ENCODE results near the gene DNAH14.
"Not testable (repeated sequence)": the region's sequence is repeated elsewhere in the genome, so short reads cannot be mapped to it uniquely, and the experiment has no call there.

The DNAH14 gene

DNA sequence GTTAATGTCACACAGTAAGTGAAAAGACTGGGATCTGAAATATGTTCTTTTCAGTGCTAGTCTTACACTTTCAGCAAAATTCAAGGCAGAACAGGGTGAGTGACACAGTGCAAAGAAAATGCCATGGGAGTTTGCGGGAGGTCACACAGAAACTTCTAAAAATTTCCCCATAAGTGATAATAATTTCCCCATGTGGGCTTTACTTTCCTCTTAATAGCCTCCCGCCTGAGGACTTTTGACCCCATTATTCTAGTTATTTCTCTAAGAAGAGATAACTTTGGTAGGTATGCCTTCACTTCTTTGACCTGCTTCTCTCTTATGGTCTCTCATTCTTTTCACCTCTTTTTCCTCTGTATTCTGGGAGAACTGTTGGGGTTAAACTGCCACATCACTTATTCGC lies 8.1 kb upstream of the DNAH14 start:
- DNase-seq (ENCODE audit: low spot score): no peak

DNA sequence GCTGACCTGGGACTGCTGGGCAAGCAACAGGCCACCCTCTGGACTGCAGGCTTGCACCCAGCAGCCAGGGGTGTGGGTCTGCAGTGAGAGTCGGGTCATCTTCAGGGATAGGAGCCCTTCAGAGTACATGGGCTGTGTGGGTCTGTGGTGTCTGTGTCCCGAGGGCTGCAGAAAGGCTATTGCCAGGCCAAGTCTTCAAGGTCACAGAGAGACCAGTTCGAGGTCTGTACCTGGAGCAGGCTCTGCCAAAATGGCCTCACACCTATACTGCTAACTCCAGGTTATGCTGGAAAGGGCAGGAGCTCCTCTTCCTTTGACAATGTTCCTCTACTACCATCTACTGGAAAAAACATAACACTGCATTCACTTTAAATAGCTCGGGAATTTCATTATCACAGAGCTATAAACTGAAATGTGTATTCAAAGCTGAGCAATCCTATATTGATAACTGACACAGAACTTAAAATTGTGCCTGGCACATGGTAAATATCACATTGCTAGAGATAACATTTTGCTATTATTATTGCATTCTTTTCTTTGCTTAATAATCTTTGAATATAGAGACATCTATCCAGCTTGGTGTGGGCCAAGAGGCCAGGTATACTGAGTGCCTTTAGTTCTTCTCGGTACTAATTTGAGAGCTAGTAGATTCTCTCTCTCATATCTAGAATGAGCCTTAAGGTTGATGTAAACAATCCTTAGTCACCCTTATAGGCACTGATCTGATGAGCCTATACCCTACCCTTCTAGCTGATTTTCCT lies 6.9 kb upstream of the DNAH14 start:
- peak; percentile 13 for DNase-seq (ENCODE audit: low spot score)

DNA sequence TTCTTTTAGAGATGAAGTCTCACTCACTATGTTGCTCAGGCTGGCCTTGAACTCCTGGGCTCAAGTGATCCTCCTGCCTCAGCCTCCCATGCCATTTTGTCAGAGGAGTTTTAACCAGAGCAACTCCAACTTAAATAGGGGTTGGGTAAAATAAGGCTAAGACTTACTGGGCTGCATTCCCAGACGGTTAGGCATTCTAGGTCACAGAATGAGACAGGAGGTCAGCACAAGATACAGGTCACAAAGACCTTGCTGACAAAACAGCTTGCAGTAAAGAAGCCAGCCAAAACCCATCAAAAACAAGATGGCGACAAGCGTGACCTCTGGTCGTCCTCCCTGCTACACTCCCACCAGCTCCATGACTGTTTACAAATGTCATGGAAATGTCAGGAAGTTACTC lies 5.7 kb upstream of the DNAH14 start:
- no peak for DNase-seq (ENCODE audit: low spot score)

DNA sequence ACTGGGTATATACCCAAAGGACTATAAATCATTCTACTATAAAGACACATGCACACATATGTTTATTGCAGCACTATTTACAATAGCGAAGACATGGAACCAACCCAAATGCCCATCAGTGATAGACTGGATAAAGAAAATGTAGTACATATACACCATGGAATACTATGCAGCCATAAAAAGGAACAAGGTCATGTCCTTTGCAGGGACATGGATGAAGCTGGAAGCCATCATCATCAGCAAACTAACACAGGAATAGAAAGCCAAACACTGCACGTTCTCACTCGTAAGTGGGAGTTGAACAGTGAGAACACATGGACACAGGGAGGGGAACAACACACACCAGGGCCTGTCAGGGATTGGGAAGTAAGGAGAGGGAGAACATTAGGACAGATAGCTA lies 1.8 kb upstream of the DNAH14 start:
- not testable (repeated sequence) for DNase-seq (ENCODE audit: low spot score)

DNA sequence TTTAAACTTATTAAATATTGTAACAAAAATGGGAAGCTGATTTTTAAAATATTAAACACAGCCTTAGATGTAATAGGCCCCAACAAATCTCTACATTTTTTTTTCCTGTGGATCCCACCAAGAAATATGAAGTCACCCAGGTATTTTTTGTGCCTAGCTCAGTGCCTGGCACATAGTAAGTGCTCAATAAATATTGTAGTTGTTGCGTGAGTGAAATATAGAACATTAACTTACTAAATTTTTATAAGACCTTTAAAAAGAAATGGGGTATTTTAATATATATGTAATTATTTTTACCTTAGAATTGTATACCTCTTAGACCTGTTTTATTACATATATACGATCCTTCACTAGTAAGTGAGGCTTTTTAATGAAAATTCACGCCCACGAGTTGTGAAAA lies 569 bp upstream of the DNAH14 start:
- DNase-seq (ENCODE audit: low spot score): no peak

DNA sequence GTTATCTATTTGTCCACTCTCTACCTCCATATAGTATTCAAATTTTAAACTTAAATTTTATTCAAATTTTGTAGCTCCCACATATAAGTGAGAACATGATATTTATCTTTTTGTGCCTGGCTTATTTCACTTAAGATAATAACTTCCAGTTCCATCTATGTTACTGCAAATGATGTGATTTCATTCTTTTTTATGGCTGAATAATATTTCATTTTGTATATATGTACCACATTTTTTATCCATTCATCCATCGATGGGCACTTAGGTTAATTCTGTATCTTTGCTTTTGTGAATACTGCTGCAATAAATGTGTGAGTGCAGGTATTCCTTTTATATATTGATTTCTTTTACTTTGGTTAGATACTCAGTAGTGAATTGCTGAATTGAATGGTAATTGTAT lies 2.1 kb downstream of the DNAH14 start:
- no peak for DNase-seq (ENCODE audit: low spot score)

DNA sequence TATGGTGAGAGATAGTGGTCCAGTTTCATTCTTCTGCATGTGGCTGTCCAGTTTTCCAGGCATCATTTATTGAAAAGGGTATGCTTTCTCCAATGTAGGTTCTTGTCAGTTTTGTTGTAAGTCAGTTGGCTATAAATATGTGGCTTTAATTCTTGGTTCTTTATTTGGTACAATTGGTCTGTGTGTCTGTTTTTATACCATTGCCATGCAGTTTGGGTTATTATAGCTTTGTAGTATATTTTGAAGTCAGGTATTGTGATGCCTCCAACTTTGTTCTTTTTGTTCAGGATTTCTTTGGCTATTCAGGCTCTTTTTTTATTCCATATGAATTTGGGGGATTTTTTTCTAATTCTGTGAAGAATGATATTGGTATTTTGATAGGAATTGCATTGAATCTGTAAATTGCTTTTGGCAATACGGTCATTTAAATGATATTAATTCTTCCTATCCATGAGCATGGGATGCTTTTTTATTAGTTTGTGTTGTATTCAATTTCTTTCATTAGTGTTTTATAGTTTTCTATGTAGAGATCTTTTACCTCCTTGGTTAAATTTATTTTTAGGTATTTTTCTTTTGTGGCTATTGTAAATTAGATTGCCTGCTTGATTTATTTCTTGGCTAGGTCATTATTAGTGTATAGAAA lies 3.3 kb downstream of the DNAH14 start:
- DNase-seq (ENCODE audit: low spot score): no peak

DNA sequence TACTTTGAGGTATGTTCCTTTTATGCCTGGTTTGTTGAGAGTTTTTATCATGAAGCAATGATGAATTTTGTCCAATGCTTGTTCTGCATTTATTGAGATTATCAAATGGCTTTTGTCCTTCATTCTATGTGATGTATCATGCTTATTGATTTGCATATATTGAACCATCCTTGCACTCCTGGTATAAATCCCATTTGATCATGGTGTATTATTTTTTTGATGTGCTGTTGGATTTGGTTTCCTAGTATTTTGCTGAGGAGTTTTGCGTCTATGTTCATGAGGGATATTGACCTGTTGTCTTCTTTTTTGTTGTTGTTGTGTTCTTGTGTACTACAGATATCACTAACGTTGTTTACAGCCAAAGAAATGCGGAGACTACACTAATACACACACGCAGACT lies 4.1 kb downstream of the DNAH14 start:
- no peak for DNase-seq (ENCODE audit: low spot score)

DNA sequence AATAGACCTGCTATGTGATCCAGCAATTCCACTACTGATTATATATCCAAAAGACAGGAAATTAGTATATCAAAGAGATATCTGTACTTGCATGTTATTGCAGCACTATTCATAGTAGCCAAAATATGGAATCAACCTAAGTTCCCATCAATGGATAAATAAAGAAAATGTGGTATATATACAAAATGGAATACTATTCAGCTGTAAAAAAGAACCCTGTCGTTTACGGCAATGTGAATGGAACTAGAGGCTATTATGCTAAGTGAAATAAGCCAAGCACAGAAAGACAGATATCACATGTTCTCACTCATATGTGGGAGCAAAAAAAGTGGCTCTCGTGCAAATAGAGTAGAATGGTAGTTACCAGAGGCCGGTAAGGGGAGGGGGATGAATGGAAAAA lies 9.2 kb downstream of the DNAH14 start:
- no peak for DNase-seq (ENCODE audit: low spot score)

DNA sequence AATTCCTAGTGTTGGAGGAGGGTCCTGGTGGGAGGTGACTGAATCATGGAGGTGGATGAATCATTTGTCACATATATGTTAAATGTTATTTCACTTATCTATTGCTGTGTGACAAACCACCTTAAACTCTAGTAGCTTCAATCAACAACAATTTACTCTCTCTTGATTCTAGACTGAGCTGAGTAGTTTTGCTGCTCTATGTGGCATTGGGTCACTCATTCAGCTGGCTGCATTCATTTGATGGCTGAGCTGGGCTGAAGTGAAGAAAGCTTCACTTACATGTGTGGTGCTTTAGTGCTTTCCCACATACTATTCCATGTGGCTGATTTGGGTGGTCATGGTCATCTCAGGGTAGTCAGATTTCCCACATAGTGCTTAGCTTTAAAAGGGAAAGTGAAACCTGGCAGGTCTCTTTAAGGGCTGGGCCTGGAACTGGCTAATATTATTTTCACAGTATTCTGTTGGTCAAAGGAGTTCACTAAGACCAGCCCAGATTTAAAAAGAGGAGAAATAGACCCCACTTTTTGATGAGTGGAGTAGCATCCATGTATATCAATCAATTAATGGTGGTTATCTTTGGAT lies 10.5 kb downstream of the DNAH14 start:
- DNase-seq (ENCODE audit: low spot score): no peak

DNA sequence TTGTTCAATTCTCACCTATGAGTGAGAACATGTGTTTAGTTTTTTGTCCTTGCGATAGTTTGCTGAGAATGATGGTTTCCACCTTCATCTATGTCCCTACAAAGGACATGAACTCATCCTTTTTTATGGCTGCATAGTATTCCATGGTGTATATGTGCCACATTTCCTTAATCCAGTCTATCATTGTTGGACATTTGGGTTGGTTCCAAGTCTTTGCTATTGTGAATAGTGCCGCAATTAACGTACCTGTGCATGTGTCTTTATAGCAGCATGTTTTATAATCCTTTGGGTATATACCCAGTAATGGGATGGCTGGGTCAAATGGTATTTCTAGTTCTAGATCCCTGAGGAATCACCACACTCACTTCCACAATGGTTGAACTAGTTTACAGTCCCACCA lies 11.3 kb downstream of the DNAH14 start:
- DNase-seq (ENCODE audit: low spot score): not testable (repeated sequence)

DNA sequence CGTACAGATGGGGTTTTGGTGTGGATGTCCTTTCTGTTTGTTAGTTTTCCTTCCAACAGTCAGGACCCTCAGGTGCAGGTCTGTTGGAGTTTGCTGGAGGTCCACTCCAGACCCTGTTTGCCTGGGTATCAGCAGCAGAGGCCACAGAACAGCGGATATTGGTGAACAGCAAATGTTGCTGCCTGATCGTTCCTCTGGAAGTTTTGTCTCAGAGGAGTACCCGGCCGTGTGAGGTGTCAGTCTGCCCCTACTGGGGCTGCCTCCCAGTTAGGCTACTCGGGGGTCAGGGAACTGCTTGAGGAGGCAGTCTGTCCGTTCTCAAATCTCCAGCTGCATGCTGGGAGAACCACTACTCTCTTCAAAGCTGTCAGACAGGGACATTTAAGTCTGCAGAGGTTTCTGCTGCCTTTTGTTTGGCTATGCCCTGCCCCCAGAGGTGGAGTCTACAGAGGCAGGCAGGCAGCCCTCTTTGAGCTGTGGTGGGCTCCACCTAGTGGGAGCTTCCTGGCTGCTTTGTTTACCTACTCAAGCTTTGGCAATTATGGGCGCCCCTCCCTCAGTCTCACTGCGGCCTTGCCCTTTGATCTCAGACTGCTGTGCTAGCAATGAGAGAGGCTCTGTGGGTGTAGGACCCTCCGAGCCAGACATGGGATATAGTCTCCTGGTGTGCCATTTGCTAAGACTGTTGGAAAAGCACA lies 16.3 kb downstream of the DNAH14 start:
- not testable (repeated sequence) for DNase-seq (ENCODE audit: low spot score)

DNA sequence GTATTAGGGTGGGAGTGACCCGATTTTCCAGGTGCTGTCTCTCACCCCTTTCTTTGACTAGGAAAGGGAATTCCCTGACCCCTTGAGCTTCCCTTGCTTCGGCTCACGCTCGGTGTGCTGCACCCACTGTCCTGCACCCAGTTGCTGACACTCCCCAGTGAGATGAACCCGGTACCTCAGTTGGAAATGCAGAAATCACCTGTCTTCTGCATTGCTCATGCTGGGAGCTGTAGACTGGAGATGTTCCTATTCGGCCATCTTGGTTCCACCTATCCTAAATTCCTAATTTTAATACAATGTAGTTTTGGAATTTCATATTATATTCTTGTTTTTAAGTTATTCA lies 16.8 kb downstream of the DNAH14 start:
- DNase-seq (ENCODE audit: low spot score): not testable (repeated sequence)

DNA sequence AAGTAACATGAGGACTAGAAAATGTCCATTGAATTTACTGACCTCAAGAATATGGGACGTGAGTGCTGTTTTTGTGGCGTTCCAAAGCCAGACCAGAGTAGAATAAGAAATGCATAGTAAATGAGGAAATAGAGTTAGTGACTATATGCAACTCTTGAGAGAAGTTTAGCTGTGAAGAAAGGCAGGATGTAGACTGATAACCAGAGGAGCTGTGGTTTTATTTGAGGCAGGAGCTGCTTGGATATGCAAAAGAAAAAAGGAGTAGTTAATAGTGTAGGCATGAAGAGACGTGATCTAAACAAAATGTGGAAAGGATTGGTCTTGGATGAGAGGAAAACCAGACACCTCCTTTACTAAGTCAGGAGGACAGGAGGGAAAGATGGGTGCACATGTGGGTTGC lies 28.2 kb downstream of the DNAH14 start:
- DNase-seq (ENCODE audit: low spot score): no peak

DNA sequence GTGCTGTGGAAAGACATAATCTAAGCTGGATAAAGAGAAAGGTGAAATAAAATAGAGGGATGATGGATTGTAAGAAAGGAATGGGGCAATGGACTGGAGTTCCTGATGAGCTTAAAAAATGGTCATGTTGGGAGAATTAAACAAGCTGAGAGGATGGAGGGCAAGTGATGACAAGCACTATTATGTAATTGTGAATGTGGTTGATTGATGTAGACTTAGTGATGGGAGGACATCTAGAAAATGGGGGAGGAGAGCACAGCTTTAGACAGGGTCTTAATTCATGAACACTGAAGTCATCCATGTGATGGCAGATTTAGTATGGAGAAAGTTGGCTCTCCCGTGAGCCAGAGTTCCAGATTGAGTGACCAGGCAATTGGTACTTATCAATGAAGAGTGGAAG lies 29.0 kb downstream of the DNAH14 start:
- DNase-seq (ENCODE audit: low spot score): no peak

DNA sequence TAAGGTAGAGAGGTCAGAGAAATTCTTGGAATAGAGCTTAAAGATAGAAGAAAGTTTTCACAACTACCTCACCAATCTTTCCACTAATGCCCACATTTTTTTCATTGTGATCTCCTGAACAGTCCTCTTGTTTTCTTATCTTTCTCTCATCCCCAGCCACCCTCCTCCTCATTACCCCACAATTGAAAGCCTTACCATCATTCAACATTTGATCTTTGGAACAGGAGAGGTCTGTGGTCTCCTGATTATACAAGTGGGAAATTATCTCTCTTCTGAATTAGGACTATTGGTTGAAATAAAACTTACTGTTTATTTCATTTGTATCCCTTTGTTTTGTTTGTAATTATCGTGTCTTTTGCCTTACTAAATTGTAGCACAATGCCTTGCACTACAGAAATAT lies 29.6 kb downstream of the DNAH14 start:
- no peak for DNase-seq (ENCODE audit: low spot score)

DNA sequence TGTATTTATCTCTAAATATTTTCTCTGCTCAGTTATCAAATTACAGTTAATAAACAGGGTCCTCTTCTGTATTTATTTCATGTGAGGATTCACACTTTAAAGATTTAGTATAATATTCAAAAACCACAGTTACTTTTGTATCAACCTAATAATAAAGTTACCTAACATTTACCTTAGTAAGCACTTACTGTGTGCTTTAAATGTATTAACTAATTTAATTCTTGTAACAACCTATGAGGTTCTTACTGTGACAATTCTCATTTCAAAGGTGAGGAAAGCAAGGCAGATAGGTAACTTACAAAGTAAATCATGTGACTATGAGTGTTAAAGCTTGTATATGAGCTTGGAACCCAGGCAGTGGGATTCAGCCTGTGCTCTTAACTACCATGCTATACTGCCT lies 30.2 kb downstream of the DNAH14 start:
- DNase-seq (ENCODE audit: low spot score): no peak

DNA sequence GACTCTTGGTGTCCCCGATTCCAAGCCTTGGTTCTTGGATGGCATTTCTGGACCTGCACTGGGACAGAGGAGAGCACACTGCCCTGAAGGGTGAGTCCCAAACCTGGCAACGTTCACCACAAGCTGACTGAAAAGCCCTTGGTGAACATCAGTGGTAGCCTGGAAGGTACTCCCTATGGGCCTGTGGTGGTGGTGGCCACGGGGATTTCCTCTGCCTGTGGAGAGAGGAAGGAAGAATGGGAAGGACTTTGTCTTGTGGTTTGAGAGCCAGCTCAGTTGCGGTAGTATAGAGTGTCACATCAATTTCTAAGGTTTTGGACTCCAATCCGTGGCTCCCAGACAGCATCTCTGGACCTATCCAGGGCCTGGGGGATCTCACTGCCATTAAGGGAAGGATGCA lies 50.7 kb downstream of the DNAH14 start:
- no peak for DNase-seq (ENCODE audit: low spot score)

DNA sequence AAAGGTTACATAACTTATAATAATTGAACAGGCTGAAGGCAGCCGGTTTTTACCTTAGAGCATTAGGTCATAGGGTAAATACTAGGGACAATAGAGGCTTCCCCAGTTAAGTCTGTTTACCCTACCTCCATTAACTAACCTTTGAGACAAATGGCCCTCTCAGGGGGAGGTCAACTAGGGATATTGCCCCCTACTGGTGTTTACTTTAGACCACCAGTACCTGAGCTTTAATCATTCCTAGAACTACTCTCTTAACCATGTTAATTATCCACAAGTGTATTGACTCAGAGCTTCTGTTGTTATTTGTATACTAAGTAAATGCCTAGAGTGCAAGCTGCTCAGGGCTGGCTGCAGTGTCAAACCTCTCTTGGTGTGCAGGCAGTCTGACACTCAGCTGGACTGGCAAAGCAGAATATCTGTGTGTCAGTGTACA lies 52.5 kb downstream of the DNAH14 start:
- DNase-seq (ENCODE audit: low spot score): not testable (repeated sequence)

DNA sequence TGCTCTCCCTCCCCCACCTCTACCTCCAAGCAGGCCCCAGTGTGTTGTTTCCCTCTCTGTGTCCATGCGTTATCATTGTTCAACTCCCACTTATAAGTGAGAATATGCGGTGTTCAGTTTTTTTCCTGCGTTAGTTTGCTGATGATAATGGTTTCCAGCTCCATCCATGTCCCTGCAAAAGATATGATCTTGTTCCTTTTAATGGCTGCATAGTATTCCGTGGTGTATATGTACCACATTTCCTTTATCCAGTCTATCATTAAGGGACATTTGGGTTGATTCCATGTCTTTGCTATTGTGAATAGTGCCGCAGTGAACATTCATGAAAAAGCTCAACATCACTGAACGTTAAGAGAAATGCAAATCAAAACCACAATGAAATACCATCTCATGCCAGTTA lies 58.6 kb downstream of the DNAH14 start:
- no peak for DNase-seq (ENCODE audit: low spot score)

DNA sequence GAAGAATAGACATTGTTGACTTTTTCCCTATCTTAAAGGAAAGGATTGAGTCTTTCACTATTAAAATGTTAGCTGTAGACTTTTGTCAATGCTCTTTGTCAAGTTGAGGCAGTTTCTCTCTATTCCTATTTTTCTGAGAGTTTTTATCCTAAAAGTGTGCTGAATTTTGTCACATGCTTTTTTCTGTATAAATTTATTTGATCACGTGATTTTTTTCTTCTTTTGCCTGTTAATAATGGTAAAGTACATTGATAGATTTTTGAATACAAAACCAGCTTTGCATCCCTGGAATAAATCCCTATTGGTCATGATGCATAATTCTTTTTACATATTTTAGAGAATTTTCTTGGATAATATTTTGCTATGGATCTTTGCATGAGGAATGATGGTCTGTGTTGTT lies 60.1 kb downstream of the DNAH14 start:
- no peak for DNase-seq (ENCODE audit: low spot score)

DNA sequence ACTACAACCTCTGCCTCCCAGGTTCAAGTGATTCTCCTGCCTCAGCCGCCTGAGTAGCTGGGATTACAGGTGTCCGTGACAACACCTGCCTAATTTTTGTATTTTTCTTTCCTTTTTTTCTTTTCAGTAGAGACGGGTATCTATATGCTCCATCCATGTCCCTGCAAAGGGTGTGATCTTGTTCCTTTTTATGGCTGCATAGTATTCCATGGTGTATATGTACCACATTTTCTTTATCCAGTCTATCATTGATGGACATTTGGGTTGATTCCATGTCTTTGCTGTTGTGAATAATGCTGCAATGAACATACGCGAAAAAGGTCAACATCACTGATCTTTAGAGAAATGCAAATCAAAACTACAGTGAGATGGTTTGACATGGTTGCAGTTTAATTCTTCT lies 62.1 kb downstream of the DNAH14 start:
- not testable (repeated sequence) for DNase-seq (ENCODE audit: low spot score)

DNA sequence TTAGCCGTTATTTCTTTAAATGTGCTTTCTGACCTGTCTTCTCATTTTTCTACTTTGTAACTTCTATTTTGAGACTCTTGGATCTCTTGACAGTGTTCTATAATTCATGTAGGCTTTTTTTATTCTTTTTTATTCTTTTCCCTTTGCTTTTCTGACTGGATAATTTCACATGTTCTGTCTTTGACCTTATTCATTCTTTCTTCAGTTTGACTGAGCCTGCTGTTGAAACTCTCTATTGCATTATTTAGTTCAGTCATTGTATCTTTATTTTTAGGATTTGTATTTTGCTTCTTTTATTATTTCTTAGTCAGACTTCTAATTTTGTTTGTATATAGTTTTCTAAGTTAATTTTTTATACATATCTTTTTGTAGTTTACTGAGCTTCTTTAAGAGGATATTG lies 66.1 kb downstream of the DNAH14 start:
- no peak for DNase-seq (ENCODE audit: low spot score)

Data from hematopoietic multipotent progenitor cell treated with erythropoietin and hydrocortisone succinate and interleukin-3 and kit ligand, for 17 days (in vitro differentiated cells).